Eye (tissue), 1 donor: ENCODE data around the gene ASB14.
"Not testable (repeated sequence)": the region's sequence is repeated elsewhere in the genome, so short reads cannot be mapped to it uniquely, and the experiment has no call there.

Experiments
- DNase-seq: peaks from one replicate; pipeline ENCODE4 v3.0.0-alpha.2; 2015

Gene ASB14

GRCh38 chr3:57292159-57292896 is at the start of gene ASB14:
Gene ASB14 (minus strand): TSS chr3:57292685. CDS start chr3:57292033, 652 bp downstream.
- DNase-seq, result no peak

GRCh38 chr3:57339071-57339642 is 46.7 kb upstream of the ASB14 start:
- DNase-seq, result not testable (repeated sequence)

GRCh38 chr3:57338272-57339070 is 46.0 kb upstream of the ASB14 start:
- DNase-seq, result not testable (repeated sequence)

DNA sequence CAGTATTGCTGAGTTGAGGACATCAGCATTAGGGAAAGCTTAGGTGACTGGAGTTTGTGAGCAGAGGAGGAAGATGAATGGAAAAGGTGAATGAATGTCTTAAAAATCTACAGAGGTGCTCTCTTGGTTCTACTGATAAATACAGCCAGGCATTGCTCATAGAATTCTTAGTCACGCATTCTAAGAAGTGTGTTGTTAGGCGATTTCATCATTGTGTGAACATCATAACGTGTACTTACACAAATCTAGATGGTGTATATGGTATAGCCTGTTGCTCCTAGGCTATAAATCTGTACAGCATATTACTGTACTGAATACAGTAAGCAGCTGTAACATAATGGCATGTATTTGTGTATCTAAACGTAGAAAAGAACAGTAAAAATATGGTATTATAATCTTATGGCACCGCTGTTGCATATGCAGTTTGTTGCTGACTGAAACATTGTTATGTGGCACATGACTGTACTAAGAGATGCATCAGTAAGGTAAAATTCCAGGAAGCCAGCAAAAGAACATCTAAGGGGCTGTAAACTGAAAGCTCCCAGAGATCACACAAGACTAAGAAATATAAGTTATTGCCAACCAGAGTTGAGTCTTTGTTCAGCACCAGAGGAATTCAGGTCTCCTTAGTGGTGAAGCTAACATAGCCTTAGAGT is 42.9 kb upstream of the ASB14 start:
- no peak for DNase-seq

- DNase-seq, result no peak
These were observed 38.7 kb upstream of the ASB14 start for GRCh38 chr3:57331078-57331610.

GRCh38 chr3:57326498-57326897 is 34.0 kb upstream of the ASB14 start:
- not testable (repeated sequence) for DNase-seq

GRCh38 chr3:57314204-57314603 is 21.7 kb upstream of the ASB14 start:
- no peak for DNase-seq

- DNase-seq, result no peak
These were observed 17.4 kb upstream of the ASB14 start for GRCh38 chr3:57309769-57310360.

GRCh38 chr3:57303520-57303919 is 11.0 kb upstream of the ASB14 start:
- not testable (repeated sequence) for DNase-seq

GRCh38 chr3:57298041-57298440 is 5.6 kb upstream of the ASB14 start:
- no peak for DNase-seq

DNA sequence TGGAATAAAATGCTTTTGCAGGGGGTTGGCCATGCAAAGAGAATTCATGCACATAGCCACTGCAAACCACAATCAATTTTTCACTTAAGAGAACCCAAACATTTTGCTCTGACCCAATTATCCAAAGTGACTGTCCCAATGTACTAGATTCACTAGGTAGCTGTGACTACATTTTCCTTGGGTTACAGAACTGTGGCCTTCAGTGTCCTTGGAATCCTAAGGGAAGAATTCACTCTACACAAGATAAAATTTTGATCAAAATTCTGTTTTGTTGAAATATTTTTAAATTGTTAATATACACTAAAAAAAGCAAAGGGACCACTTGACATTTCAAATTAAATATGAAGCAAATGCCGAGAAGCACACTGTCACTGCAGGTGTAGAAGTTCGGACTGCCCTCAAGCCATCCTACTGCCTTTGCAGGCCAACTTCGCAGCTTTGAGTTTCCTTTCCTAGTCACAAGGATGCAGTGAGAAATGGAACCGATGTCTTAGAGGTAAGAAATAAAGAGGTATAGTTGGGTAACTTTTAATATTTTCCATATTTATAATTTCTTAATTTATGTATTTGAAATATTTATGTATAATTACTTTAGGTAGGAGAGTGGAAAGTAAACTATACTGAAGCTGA is 527 bp upstream of the ASB14 start:
- DNase-seq, result no peak

- DNase-seq, result no peak
These were observed 4.1 kb downstream of the ASB14 start for GRCh38 chr3:57288403-57288802.

GRCh38 chr3:57287205-57287604 is 5.3 kb downstream of the ASB14 start:
- no peak for DNase-seq

DNA sequence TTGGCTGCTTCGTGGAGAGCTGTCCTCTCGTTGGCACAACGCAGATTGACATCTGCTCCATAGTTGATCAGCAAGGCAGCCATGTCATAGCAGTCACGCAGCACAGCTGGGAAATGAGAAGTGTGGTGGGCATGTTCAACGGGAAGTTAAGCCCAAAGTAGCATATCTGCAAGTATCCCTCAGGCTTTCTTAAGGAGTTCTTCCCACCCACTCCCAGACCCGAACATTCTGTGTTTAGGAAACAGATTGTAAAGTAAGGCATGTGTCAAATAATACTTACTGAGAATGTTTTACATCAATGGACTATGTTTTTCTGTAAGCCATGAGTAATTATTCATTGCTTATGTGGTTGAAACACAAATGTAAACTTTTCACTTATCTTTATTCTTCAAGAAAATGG is 9.2 kb downstream of the ASB14 start:
- no peak for DNase-seq

GRCh38 chr3:57281715-57282114 is 10.8 kb downstream of the ASB14 start:
- DNase-seq, result no peak

GRCh38 chr3:57279685-57280084 is 12.8 kb downstream of the ASB14 start:
- DNase-seq, result no peak

DNA sequence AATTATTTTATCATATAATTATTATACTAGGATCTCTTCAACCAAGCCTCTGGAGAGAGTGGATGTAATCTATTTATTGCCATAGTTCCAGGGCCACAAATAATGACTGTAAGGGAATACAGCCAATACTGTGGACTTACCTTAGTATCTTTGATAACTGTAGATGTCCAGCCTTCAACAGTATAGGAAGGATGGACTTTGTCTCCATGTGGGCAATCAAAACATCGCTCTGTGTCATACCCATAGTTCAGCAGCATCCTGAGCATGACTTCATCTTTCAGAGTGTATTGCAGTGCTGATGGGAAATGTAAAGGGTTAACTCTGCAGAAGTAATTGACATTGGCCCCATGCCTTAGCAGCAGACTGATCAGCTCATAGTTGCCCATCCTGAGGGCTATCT is 14.2 kb downstream of the ASB14 start:
- DNase-seq, result no peak

DNA sequence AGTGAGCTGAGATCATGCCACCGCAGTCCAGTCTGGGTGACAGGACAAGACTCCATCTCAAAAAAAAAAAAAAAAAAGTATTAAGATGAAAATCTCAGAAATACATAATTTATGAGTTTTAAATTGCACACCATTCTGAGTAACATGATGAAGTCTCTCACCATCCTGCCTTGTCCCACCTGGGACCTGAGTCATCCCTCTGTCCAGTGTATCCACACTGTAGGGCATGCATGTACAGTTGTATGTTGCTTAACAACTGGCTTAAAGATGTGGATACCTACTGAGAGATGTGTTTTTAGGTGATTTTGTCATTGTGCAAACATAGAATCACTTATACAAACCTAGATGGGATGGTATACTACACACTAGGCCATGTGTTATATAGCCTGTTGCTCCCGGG is 17.1 kb downstream of the ASB14 start:
- no peak for DNase-seq

GRCh38 chr3:57274845-57275244 is 17.6 kb downstream of the ASB14 start:
- no peak for DNase-seq

- DNase-seq, result no peak
These were observed 24.1 kb downstream of the ASB14 start for GRCh38 chr3:57268416-57268815.

DNA sequence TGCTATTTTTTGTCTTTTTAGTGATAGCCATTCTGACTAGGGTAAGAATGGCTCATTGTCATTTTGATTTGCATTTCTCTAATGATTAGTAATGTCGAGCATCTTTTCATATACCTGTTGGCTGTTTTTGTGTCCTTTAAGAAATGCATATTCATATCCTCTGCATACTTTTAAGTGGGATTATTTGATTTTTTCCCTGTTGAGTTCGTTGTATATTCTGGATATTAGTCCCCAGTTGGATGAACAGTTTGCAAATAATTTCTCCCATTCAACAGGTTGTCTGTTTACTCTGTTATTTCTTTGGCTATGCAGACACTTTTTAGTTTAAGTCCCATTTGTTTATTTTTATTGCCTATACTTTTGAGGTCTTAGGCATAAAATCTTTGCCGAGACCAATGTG is 30.6 kb downstream of the ASB14 start:
- DNase-seq, result no peak

GRCh38 chr3:57261119-57261518 is 31.4 kb downstream of the ASB14 start:
- DNase-seq, result no peak
